NT2/D1 (cell line): ENCODE measurements around the gene EIF3I.

Experiments used
- SUZ12 ChIP-seq: IDR thresholded peaks from 2 replicates; pipeline ENCODE4 v1.6.1; 2011; ENCODE audit not compliant: insufficient read length, insufficient read depth; ENCODE audit errors: extremely low read depth
- YY1 ChIP-seq: IDR thresholded peaks from 2 replicates; pipeline ENCODE4 v1.6.1; 2011; ENCODE audit not compliant: insufficient read length, insufficient read depth
- ZNF274 ChIP-seq: IDR thresholded peaks from 2 replicates; pipeline ENCODE4 v1.6.1; 2011; ENCODE audit warnings: mild to moderate bottlenecking, low read depth, low read length

GRCh38 chr1:32216566-32216965 lies 5.6 kb upstream of the EIF3I start:
- TF ChIP-seq SUZ12 (no peak), YY1 (no peak), ZNF274 (no peak)
